Skin epidermis (tissue), 12 donors: Measurements from ENCODE around the gene NHLH2.
A peak's percentile ranks its signal among the peaks of the same experiment; 100 is the strongest.

ENCODE experiments used
- H3K27ac ChIP-seq, 21 experiments: fragments of 200-600 bp; sonication (generic) in 11 of 21; one replicate each; pipeline ENCODE4 v1.5.0; 2020; ENCODE audit warnings: mild to moderate bottlenecking in 3 of 21, inconsistent platforms in 2 of 21, moderate library complexity in 2 of 21
- H3K4me3 ChIP-seq, 7 experiments: fragments of 200-600 bp; sonication (generic) in 2 of 7; one replicate each; pipeline ENCODE4 v1.5.0; 2020; ENCODE audit warnings: inconsistent platforms in 2 of 7, mild to moderate bottlenecking in 2 of 7, moderate library complexity in 1 of 7

The NHLH2 gene

GRCh38 chr1:115839029-115839678 is 1.8 kb downstream of the NHLH2 start:
- H3K4me3 ChIP-seq, result peak overlapping the region; percentile 13 to 47 (median 29)

GRCh38 chr1:115838431-115839028 is 2.4 kb downstream of the NHLH2 start:
- H3K27ac ChIP-seq, result peak overlapping the region in 14 of 21 experiments; percentile 8 to 75 (median 49)
- peak overlapping the region; percentile 13 to 47 (median 29) for H3K4me3 ChIP-seq

More at GRCh38 chr1:115839029-115839678, 1.8 kb downstream of the NHLH2 start:
- peak overlapping the region in 14 of 21 experiments; percentile 8 to 75 (median 48) for H3K27ac ChIP-seq

GRCh38 chr1:115837740-115838421 is 3.0 kb downstream of the NHLH2 start:
- Histone ChIP-seq H3K4me3 (peak overlapping the region; percentile 13 to 47 (median 29)), H3K27ac (peak overlapping the region in 10 of 21 experiments; percentile 9 to 75 (median 40))

- peak overlapping the region in 5 of 21 experiments; percentile 25 to 75 (median 62) for H3K27ac ChIP-seq
- H3K4me3 ChIP-seq, result peak overlapping the region in 4 of 7 experiments; percentile 22 to 47 (median 30)
These were observed 3.6 kb downstream of the NHLH2 start for GRCh38 chr1:115837341-115837739.

- H3K4me3 ChIP-seq, result no peak overlapping the region
- H3K27ac ChIP-seq, result no peak overlapping the region
These were observed 7.1 kb downstream of the NHLH2 start for GRCh38 chr1:115833856-115834255.

DNA sequence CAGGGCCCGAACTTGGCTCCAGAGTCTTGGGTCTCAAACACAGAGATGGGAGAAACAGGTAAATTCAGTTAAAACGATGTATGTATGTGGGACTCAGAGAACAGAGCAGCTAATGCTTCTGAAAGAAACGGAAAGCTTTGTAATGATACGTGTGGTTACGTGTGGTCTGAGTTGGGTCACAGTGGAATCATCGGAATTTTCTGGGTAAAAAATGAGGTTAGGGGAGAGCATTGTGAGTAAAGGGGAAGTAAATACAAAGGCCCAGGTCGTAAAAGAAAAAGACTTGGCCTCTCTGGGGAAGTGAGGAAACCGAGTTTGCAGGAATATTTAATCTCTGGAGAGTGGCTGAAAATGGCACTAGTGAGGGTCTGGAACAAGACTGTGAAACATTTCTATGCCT is 8.3 kb downstream of the NHLH2 start:
- no peak overlapping the region for H3K27ac ChIP-seq
- H3K4me3 ChIP-seq, result no peak overlapping the region

DNA sequence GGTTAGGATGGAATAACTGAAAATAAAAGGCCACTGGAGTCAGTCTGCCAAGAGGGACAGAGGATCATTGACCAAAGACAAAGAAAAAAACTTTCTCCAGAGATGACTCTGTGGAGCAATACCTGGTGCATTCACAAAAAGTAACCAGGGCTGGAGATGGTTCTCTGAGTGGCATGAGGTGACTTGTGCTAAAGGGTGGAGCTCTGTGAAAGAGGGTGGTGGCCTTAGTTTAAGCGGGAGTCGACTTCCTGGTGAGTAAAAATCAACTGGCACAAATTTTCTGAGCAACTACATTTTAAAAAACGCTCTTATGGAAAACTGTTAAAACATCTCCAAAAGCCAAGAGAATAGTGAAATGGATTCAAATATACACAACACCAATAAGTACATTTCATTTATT is 10.0 kb downstream of the NHLH2 start:
- H3K4me3 ChIP-seq, result no peak overlapping the region
- H3K27ac ChIP-seq, result no peak overlapping the region

DNA sequence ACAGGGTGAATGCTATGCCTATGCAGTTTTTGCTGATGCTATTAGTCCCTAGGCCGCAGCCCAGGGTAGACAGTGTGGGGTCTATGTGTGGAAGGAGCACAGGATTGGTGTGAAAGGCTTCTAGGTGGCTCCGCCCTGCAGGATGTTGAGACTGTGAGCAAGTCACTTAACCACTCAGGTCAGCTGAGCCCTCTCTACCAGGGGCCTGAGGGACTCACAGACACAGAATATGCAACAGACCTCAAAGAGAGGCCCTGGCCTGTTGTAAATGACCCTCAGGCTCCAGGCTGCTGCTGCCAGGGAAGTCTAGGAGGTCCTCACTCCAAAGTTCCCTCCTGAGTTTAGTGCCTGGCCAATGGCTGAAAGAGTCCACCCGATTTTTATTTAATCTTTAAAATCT is 11.0 kb downstream of the NHLH2 start:
- peak overlapping the region in 4 of 21 experiments; percentile 5 to 59 (median 29) for H3K27ac ChIP-seq
- H3K4me3 ChIP-seq, result no peak overlapping the region

DNA sequence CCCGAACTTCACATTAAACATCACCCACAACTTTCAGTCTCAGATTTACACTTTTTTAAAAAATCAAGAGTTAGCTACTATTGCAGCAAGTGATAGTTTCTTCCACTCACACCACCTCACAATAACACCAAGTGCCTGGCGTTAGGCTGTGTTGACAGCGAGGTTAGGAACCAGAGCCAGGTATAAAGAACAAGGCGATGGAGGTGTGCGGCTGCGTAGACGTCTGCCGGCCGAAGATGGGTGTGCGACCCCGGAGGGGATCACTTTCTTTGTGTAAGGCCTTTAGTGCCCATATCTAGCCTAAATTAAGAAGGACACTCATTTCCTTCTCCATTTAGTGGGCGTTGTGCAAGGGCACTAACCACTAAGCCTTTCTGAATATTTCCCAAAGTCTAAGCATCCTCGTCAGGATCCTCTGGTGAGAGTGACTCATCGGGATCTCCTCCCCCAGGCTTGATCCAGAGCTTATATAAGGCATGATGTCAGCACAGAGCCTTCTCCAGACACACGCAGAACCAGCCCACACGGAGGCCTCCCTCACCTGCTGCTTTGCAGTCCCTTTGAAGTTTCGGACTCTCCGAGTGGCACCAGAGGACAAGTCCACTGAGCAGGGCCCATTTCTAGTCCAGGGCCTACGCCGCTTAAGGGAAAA is 11.8 kb downstream of the NHLH2 start:
- peak overlapping the region in 18 of 21 experiments; percentile 2 to 74 (median 50) for H3K27ac ChIP-seq
- peak overlapping the region in 4 of 7 experiments; percentile 20 to 38 (median 33) for H3K4me3 ChIP-seq

DNA sequence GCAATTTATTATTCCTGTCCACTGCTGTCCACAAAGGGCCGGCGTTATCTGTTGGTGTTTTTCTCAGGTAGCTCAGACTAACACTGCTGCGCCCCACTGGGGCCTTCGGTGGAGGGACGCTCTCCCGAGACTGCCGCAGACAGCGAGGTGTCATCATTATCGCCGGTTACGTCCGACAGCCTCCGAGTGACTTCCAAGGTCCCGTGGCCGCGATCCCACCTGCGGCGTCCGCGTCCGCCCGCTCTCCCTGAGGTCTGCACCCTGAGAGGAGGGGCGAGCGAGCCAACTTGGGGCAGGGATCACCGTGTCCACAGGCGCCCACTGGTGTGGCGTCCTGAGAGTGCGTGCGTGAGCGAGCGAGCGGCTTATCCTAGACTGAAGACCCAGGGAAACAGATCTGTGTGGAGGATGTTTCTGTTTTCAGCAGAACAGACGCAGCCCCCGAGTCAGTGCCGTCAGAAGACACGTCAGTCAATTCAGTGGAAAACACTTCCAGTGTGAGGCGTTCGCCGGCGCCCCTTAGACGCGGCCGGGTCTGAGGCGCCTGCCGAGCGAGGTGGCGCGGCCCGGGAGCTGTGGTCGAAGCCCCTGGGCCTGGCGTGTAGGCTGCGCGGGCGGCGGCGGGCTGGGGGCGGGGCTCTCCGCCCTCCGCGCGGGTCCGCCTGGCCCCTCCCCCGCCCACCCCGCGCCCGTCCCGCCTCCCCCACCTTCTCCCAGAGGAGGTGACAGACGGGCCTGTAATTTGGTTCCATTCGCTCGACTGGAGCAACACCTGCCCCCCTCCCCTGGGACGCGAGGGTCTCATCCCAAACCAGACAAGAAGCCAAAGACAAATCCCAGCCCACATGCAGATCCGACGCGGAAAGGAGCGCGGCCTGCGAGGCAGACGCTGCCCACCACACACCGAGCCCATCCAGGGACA is 12.6 kb downstream of the NHLH2 start:
- H3K4me3 ChIP-seq, result peak overlapping the region; percentile 11 to 38 (median 23)
- H3K27ac ChIP-seq, result peak overlapping the region in 17 of 21 experiments; percentile 2 to 74 (median 59)

DNA sequence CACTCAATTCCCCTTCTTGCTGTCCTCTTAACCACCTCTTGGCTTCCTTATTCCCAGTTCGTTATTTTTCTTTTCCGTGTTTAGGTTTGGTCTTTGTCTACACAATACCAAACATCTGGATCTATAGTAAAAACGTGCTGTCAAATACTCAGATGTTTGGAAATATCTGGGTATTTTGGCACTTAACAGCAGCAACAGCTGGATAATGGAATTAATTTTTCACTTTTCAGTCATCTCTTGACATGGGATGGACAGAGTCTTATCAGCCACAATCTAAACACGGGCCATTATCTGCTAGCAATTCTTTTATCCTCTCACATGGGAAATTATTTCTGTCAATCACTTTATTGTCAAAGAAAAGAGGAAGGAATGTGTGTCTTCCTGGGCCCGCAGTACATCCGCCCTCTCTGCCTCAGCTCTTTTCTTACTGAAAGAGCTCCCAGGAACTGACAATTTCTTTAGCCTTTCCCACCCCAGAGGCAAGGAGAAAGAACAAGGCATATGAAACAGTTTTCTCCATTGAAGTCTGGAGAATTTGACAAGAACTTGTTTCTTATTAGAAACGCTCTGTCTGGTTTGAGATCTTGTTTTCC is 13.4 kb downstream of the NHLH2 start:
- peak overlapping the region in 2 of 7 experiments; percentile 21 to 38 for H3K4me3 ChIP-seq
- H3K27ac ChIP-seq, result peak overlapping the region in 2 of 21 experiments; percentile 61 to 63

DNA sequence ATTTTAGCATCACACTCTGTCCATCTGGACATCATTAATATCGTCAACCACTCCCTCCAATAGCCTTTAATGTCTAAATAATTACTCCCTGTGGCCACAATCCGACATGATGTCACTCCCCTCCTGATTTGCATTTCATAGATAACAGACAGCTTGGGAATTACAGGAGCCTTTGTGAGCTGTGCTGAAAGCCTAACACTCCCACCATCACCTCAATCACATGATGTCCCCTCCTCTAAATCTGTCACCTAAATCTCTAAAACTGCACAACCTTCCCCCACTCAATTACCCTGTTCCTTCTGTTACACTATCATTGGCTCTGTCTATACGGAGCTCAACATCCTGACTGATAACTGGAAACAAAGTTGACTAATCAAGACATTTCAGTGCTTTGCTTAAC is 14.3 kb downstream of the NHLH2 start:
- Histone ChIP-seq H3K4me3 (no peak overlapping the region), H3K27ac (no peak overlapping the region)

DNA sequence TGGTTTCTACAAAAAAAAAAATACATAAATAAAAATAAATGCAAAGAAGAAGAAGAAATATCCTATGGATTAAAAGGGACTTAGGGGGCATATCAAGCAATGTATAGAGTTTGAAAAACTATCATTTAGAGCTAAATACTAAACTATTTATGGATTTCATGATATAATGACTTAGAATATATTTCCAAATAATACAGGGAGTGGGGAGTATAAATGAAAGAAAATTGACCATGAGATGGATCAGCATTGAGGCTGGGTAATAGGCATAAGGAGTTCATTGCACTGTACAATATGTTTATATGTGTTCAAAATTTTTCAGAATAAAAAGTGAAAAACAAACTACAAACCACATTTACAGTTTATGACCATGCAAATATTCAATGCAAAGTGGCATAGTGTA is 18.8 kb downstream of the NHLH2 start:
- Histone ChIP-seq H3K27ac (no peak overlapping the region), H3K4me3 (no peak overlapping the region)

DNA sequence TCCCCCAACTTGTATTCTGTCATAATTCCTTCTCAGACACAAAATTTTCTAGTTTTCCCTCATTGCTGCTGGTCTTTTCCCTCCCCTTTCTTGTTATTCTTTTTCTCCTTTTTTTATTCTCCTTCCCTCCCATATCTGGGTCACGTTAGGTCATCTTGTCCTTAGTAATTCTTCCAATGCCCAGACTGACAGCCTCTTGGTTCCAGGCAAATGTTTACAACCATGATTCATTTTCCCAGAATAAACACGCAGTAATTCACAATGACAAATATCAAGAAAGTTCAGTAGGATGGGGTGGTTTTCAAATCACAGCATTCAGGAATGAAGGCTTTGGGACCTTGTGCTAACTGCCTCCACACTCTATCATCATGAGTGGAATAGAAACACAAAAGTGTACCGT is 25.2 kb downstream of the NHLH2 start:
- Histone ChIP-seq H3K27ac (no peak overlapping the region), H3K4me3 (no peak overlapping the region)

- Histone ChIP-seq H3K4me3 (no peak overlapping the region), H3K27ac (no peak overlapping the region)
These were observed 26.1 kb downstream of the NHLH2 start for GRCh38 chr1:115814685-115815398.

DNA sequence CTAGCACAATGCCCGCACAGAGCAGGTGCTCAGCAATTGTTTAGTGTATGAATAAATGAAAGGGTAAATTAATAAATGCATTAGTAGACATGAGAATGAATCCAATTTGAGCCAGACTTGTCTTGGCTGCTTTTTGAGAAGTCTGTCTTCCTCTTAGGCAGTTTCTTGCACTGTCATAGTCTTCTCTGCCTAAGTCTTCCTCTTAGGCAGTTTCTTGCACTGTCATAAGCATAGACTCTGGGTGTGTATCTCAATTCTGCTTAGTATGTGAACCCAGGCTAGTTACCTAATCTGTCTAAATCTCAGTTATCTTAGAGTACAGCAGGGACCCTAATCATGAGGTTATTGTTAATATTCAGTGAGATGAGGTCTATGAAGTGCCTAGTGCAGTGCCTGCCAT is 27.2 kb downstream of the NHLH2 start:
- no peak overlapping the region for H3K27ac ChIP-seq

GRCh38 chr1:115811140-115811828 is 29.6 kb downstream of the NHLH2 start:
- H3K4me3 ChIP-seq, result no peak overlapping the region
- H3K27ac ChIP-seq, result no peak overlapping the region

More for the DNA sequence above, 27.2 kb downstream of the NHLH2 start:
- no peak overlapping the region for H3K4me3 ChIP-seq

GRCh38 chr1:115810609-115811008 is 30.3 kb downstream of the NHLH2 start:
- no peak overlapping the region for H3K4me3 ChIP-seq
- no peak overlapping the region for H3K27ac ChIP-seq
